Lung (tissue), 12 donors: Measurements from ENCODE around the gene NPAS4. TPM values are rescaled to one million over a fixed set of nuclear protein-coding genes. Genes with fewer than 3 reads are reported as not detected.
"Not testable (repeated sequence)": the region's sequence is repeated elsewhere in the genome, so short reads cannot be mapped to it uniquely, and the experiment has no call there.

Experiments used
- ATAC-seq: fragments of 200-7000 bp; cut with Tn5 transposase; one replicate; pipeline ENCODE4 v1.9.1; 2020; ENCODE audit warnings: moderate number of reproducible peaks; ENCODE audit not compliant: insufficient read depth, low FRiP score
- DNase-seq, 3 donors: peaks; one replicate each; pipeline ENCODE4 v3.0.0-alpha.2; 2013 to 2017
- H3K27ac ChIP-seq, 2 donors: one replicate each; pipeline ENCODE4 v1.5.1; 2013; ENCODE audit warnings: mild to moderate bottlenecking in 2 of 2, moderate library complexity in 2 of 2, control low read depth in 1 of 2, inconsistent platforms in 1 of 2, low read depth in 1 of 2, low read length in 1 of 2
- H3K27me3 ChIP-seq, 3 donors: one replicate each; pipeline ENCODE4 v1.5.1; 2013; ENCODE audit warnings: low read length in 2 of 3; ENCODE audit not compliant: control insufficient read depth in 3 of 3, insufficient read depth in 3 of 3
- H3K36me3 ChIP-seq, 4 donors: one replicate each; pipeline ENCODE4 v1.5.1; 2013; ENCODE audit warnings: low read length in 4 of 4, mild to moderate bottlenecking in 1 of 4, moderate library complexity in 1 of 4; ENCODE audit not compliant: control insufficient read depth in 4 of 4, insufficient read depth in 4 of 4
- H3K4me1 ChIP-seq, 5 donors: one replicate each; pipeline ENCODE4 v1.5.1; 2013; ENCODE audit warnings: low read length in 5 of 5, mild to moderate bottlenecking in 2 of 5, moderate library complexity in 1 of 5; ENCODE audit not compliant: control insufficient read depth in 5 of 5, insufficient read depth in 5 of 5
- H3K4me3 ChIP-seq: one replicate; pipeline ENCODE4 v1.5.1; 2013; ENCODE audit warnings: mild to moderate bottlenecking, control low read depth, moderate library complexity
- H3K9ac ChIP-seq, 2 donors: one replicate each; pipeline ENCODE4 v1.5.1; 2013; ENCODE audit warnings: low read length in 2 of 2, control low read depth in 1 of 2; ENCODE audit not compliant: insufficient read depth in 1 of 2
- H3K9me3 ChIP-seq, 4 donors: one replicate each; pipeline ENCODE4 v1.5.1; 2013; ENCODE audit warnings: low read length in 3 of 4, mild to moderate bottlenecking in 1 of 4, moderate library complexity in 1 of 4; ENCODE audit not compliant: control insufficient read depth in 4 of 4, insufficient read depth in 3 of 4
- WGBS, 2 donors: extraction: QIAGEN DNeasy Blood & Tissue Kit; methylation state at CpG; one replicate each; pipeline ENCODE4 v1.1.7; 2013; 5-methylcytosine and 5-hydroxymethylcytosine counted together
- polyA plus RNA-seq, 2 donors: library from polyadenylated mRNA; stranded (reverse); fragments of 200-250 nt; gene quantifications; one replicate each; pipeline ENCODE4 v1.2.1, GENCODE V29; 2013
- total RNA-seq, 2 donors: library from RNA; depleted of rRNA in 1 of 2; stranded (reverse); fragments of >200 nt in 1 of 2; gene quantifications; one replicate each; pipeline ENCODE4 v1.2.1, GENCODE V29; 2014 to 2021
- TF ChIP-seq, protein P1 (sequence below): IDR thresholded peaks from 2 replicates; pipeline ENCODE4 v1.5.1; 2012; ENCODE audit warnings: mild to moderate bottlenecking; ENCODE audit errors: control extremely low read depth, extremely low read depth
- donor health status: control.
- donor health status: control.
- donor health status: Bipolar disorder and iron deficiency.
- donor health status: healthy.
- donor health status: DM: yes; HTN: yes; CAD: no.

Gene NPAS4
- total and polyA plus RNA-seq, 4 donors = 0.06 to 0.14 (median 0.08) TPM

DNA sequence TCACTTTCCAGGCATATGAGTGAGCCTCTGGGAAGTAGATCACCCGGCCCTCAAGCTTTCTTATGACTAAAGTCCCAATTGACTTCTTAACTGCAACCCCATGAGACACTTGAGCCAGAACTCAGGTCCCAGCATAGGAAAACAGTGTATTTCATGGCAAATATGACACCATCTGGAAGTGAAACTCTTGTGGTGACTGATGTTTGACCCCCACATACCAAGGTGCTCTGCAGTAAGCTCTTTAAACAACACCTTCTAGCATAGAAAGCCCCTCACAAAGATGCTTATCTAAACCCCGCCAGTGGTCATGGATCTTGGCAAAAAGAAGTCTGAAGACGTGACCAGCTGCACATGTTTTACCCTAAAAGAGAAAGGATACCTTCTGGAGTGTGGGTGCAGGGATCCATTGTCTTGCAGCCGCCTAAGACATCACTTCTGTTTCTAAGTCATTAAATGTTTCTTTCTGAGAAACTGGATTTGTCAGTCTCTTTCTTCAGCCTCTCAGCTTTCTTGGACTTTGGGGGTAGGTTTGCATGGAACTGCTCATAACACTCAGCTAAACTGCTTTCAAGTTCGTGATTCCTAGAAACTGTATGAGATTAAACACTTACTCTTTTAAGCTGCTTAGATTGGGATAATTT is 38.4 kb downstream of the NPAS4 start:
- H3K9ac ChIP-seq = no peak overlapping the region
- H3K9me3 ChIP-seq = no peaks in the 10 kb centered on the region
- H3K4me1 ChIP-seq = no peaks in the 10 kb centered on the region
- no peaks in the 10 kb centered on the region for H3K36me3 ChIP-seq
- 45 to 69% methylated on average over 5 of the region's 5 CpGs for WGBS, 2 donors
- H3K27ac ChIP-seq = no peak overlapping the region
- H3K4me3 ChIP-seq = no peak overlapping the region
- H3K27me3 ChIP-seq = no peaks in the 10 kb centered on the region
- DNase-seq (no peak), ATAC-seq (no peak)
- TF ChIP-seq, protein P1, sequence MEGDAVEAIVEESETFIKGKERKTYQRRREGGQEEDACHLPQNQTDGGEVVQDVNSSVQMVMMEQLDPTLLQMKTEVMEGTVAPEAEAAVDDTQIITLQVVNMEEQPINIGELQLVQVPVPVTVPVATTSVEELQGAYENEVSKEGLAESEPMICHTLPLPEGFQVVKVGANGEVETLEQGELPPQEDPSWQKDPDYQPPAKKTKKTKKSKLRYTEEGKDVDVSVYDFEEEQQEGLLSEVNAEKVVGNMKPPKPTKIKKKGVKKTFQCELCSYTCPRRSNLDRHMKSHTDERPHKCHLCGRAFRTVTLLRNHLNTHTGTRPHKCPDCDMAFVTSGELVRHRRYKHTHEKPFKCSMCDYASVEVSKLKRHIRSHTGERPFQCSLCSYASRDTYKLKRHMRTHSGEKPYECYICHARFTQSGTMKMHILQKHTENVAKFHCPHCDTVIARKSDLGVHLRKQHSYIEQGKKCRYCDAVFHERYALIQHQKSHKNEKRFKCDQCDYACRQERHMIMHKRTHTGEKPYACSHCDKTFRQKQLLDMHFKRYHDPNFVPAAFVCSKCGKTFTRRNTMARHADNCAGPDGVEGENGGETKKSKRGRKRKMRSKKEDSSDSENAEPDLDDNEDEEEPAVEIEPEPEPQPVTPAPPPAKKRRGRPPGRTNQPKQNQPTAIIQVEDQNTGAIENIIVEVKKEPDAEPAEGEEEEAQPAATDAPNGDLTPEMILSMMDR = no peak

DNA sequence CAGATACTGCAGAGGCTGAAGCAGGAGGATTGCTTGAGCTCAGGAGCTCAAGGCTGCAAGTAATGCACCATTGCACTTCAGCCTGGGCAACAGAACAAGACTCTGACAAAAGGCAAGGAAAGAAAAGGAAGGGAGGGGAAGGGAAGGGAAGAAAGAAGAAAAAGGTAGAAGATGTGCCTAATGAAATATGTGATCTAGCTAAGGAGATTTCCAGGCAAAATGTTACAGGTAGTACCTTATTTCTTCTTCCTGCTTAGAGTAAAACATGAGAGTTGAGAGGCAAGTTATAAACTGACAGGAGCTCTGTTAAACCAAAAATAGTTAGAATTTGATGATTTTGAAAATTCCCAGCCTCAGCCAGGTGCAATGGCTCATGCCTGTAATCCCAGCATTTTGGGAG is 41.2 kb downstream of the NPAS4 start:
- H3K36me3 ChIP-seq = no peaks in the 10 kb centered on the region
- TF ChIP-seq, protein P1 = no peak
- DNase-seq (no peak), ATAC-seq (no peak)
- no peak overlapping the region for H3K4me3 ChIP-seq
- H3K27me3 ChIP-seq = no peaks in the 10 kb centered on the region
- H3K9me3 ChIP-seq = no peaks in the 10 kb centered on the region
- H3K9ac ChIP-seq = no peak overlapping the region
- peaks cover 0 to 2% (median 0%) of the 10 kb centered on the region in 5 donors for H3K4me1 ChIP-seq
- no peak overlapping the region for H3K27ac ChIP-seq

DNA sequence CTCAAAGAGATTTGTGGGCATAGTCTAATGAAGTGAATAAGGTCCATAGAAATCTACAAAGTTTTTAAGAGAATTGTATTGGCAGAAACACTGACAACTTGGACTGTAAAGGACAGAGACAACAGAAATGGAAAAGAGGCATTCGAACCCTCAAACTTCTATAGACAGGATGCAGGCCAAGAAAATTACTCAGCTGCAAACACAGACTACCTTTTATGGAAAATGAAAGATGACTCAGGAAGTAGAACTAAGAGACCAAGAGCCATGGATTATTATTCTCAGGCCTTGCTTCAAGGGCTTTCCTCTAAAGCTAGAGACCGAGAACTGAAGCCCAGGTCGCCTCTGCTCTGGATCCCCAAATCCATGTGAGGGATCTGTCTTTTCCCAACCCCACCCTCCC is 42.1 kb downstream of the NPAS4 start:
- ATAC-seq (no peak), DNase-seq (no peak)
- WGBS, 2 donors = 92 to 96% methylated on average over 3 of the region's 3 CpGs
- no peaks in the 10 kb centered on the region for H3K9me3 ChIP-seq
- no peak overlapping the region for H3K27ac ChIP-seq
- H3K4me3 ChIP-seq = no peak overlapping the region
- no peaks in the 10 kb centered on the region for H3K27me3 ChIP-seq
- H3K9ac ChIP-seq = no peak overlapping the region
- TF ChIP-seq, protein P1 = no peak
- H3K4me1 ChIP-seq = peaks cover 0 to 7% (median 5%) of the 10 kb centered on the region in 5 donors
- H3K36me3 ChIP-seq = no peaks in the 10 kb centered on the region

DNA sequence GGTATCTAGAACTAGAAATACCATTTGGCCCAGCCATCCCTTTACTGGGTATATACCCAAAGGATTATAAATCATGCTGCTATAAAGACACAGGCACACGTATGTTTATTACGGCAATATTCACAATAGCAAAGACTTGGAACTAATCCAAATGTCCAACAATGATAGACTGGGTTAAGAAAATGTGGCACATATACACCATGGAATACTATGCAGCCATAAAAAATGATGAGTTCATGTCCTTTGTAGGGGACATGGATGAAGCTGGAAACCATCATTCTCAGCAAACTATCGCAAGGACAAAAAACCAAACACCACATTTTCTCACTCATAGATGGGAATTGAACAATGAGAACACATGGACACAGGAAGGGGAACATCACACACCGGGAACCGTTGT is 43.3 kb downstream of the NPAS4 start:
- H3K9ac ChIP-seq, H3K9me3 ChIP-seq, H3K27ac ChIP-seq, H3K27me3 ChIP-seq, H3K36me3 ChIP-seq, DNase-seq, H3K4me3 ChIP-seq, ATAC-seq: not testable (repeated sequence)
- peaks cover 0 to 11% (median 6%) of the 10 kb centered on the region in 5 donors for H3K4me1 ChIP-seq
- WGBS, 2 donors = 78 to 90% methylated on average over 5 of the region's 5 CpGs
